SK-N-MC (cell line): ENCODE data around the gene MEIG1.
"Not testable (repeated sequence)": the region's sequence is repeated elsewhere in the genome, so short reads cannot be mapped to it uniquely, and the experiment has no call there.

ENCODE experiments used
- DNase-seq: peaks from one replicate; pipeline ENCODE4 v3.0.0-alpha.2; 2011; ENCODE audit warnings: low read depth, low spot score
- H3K27ac ChIP-seq: fragments of 200-600 bp; sonication (generic); 2 replicates; pipeline ENCODE4 v1.5.1; 2016; ENCODE audit warnings: mixed run types
- H3K36me3 ChIP-seq: fragments of 200-600 bp; sonication (generic); 2 replicates; pipeline ENCODE4 v1.6.1; 2017; ENCODE audit warnings: antibody characterized with exemption, low read length, mixed read lengths; ENCODE audit not compliant: insufficient read depth
- H3K4me3 ChIP-seq: fragments of 200-600 bp; sonication (generic); 2 replicates; pipeline ENCODE4 v1.5.1; 2016
- H3K9ac ChIP-seq: fragments of 200-600 bp; sonication (generic); 2 replicates; pipeline ENCODE4 v1.8.0; 2017; ENCODE audit warnings: mixed run types, mixed read lengths; ENCODE audit not compliant: insufficient read length
- H3K9me3 ChIP-seq: fragments of 200-600 bp; sonication (generic); 2 replicates; pipeline ENCODE4 v1.6.1; 2017; ENCODE audit warnings: low read depth, mild to moderate bottlenecking, antibody characterized with exemption, low read length, moderate library complexity, mixed read lengths
- EZH2 ChIP-seq: fragments of 200-600 bp; sonication (generic); IDR thresholded peaks from one replicate; pipeline ENCODE4 v1.6.1; 2017; ENCODE audit warnings: antibody characterized with exemption
- FOXP2 ChIP-seq: optimal IDR thresholded peaks from 2 replicates; pipeline ENCODE3; 2011; ENCODE audit warnings: mild to moderate bottlenecking, moderate library complexity; ENCODE audit not compliant: insufficient read depth; ENCODE audit errors: extremely low read length, control extremely low read depth
- POLR2AphosphoS5 ChIP-seq: IDR thresholded peaks from 2 replicates; pipeline ENCODE4 v1.6.1; 2012; ENCODE audit warnings: mild to moderate bottlenecking, low read depth, low read length, borderline replicate concordance

MEIG1 gene

DNA sequence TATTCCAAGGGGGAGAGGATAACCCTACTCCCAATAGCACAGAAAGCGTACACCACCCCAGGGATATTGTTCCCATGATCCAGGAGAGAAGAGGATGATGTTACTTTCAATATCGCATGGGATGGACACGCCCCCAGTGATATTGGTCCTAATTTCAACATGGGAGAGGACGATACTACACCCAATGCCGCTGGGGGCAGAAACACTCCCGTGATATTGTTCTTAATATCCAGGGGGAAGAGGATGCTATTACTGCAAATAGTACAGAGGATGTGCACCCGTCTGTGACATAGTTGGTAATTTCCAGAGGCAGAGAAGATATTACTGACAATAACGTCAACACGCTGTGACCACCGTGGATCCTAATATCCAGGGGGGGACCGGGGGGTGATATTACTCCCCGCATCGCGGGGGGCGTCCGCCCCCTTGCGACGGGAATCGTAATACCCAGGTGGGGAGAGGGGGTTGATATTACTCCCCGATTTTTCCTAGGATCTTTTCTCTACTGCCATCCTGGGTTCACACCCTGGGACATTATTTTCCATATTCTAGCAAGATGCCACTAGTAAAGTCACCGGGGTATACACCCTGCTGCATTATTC, 16.6 kb downstream of the MEIG1 start:
- Histone ChIP-seq H3K27ac (no peak overlapping the region), H3K9ac (no peak overlapping the region), H3K4me3 (no peak overlapping the region), H3K36me3 (no peaks in the 10 kb centered on the region), H3K9me3 (no peaks in the 10 kb centered on the region)
- TF ChIP-seq FOXP2 (no peak), EZH2 (no peak), POLR2AphosphoS5 (no peak)
- no peak for DNase-seq

- Histone ChIP-seq H3K4me3 (no peak overlapping the region), H3K9ac (no peak overlapping the region), H3K27ac (no peak overlapping the region), H3K9me3 (no peaks in the 10 kb centered on the region), H3K36me3 (no peaks in the 10 kb centered on the region)
- no peak for DNase-seq
- no peak for TF ChIP-seq FOXP2
- TF ChIP-seq EZH2: no peak
- no peak for TF ChIP-seq POLR2AphosphoS5
Observed at GRCh38 chr10:14982744-14983143, 23.6 kb downstream of the MEIG1 start.

DNA sequence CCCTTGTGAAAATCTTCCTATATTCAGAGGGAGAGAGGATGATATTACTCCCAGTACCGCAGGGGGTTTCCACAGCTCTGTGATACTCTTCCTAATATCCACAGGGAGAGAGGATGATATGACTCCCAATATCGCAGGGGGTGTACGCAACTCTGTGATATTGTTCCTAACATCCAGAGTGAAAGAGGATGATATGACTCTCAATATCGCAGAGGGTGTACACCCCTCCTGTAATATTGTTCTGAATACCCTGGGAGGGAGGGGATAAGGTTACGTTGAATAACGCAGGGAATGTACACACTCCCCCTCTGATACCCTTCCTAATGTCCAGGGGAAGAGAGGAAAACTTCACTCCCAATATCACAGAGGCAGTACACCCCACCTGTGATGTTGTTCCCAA, 30.4 kb downstream of the MEIG1 start:
- DNase-seq, H3K4me3 ChIP-seq, H3K9ac ChIP-seq, H3K27ac ChIP-seq, H3K9me3 ChIP-seq, H3K36me3 ChIP-seq: not testable (repeated sequence)

GRCh38 chr10:14991035-14991749, 32.0 kb downstream of the MEIG1 start:
- not testable (repeated sequence) for H3K36me3 ChIP-seq, H3K27ac ChIP-seq, DNase-seq, H3K9me3 ChIP-seq, H3K4me3 ChIP-seq, H3K9ac ChIP-seq

- not testable (repeated sequence) for DNase-seq, H3K4me3 ChIP-seq, H3K36me3 ChIP-seq
Observed at GRCh38 chr10:14992336-14992735, 33.1 kb downstream of the MEIG1 start.

GRCh38 chr10:14993500-14994455, 34.6 kb downstream of the MEIG1 start:
- not testable (repeated sequence) for H3K36me3 ChIP-seq, H3K9ac ChIP-seq, H3K9me3 ChIP-seq, H3K4me3 ChIP-seq, H3K27ac ChIP-seq, DNase-seq

More at GRCh38 chr10:14992336-14992735, 33.1 kb downstream of the MEIG1 start:
- H3K9ac ChIP-seq, H3K9me3 ChIP-seq, H3K27ac ChIP-seq: not testable (repeated sequence)

DNA sequence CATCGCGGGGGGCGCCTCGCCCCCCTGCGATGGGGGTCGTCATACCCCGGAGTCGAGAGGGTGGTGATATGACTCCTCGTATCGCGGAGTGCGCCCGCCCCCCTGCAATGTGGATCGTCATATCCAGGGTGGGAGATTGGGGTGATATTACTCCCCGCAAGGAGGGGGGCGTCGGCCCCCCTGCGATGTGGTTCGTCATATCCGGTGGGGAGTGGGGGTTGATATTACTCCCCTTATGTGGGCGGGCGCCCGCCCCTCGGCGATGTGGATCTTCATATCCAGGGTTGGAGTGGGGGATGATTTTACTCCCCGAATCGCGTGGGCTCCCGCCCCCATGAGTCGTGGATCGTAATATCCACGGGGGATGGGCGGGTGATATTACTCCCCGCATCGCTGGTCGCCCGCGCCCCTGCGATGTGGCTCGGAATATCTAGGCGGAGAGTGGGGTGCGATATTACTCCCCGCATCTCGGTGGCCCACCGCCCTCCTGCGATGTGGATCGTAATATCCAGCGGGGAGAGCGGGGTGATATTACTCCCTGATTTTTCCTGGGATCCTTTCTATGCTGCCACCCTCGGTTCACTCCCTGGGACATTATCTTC, 36.9 kb downstream of the MEIG1 start:
- H3K27ac ChIP-seq: no peak overlapping the region
- H3K9ac ChIP-seq: no peak overlapping the region
- no peaks in the 10 kb centered on the region for H3K36me3 ChIP-seq
- no peak overlapping the region for H3K4me3 ChIP-seq
- no peak for DNase-seq
- H3K9me3 ChIP-seq: no peaks in the 10 kb centered on the region
- TF ChIP-seq POLR2AphosphoS5: no peak
- no peak for TF ChIP-seq FOXP2
- no peak for TF ChIP-seq EZH2

GRCh38 chr10:15013530-15013929, 54.3 kb downstream of the MEIG1 start:
- not testable (repeated sequence) for H3K36me3 ChIP-seq, H3K9ac ChIP-seq, H3K4me3 ChIP-seq, DNase-seq, H3K9me3 ChIP-seq, H3K27ac ChIP-seq

DNA sequence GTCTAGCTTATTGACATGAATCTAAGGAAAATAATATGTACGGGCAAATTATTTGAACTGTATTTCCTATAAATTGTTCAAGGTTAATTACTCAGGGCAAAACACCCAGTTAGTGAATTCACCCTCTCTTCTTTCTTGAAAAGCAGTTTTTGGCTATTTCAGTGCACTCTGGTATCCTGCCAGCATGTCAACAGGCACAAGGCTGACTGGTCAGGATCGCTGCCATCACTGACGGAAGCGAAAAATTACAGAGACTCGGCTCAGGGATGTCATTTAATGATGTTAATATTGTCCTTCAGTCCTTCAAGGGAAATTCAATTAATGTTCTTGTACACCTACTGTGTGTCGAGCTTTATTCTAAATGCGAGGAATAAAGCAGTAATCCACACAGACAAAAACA, 56.3 kb downstream of the MEIG1 start:
- no peaks in the 10 kb centered on the region for H3K36me3 ChIP-seq
- no peak overlapping the region for H3K4me3 ChIP-seq
- DNase-seq: no peak
- no peak overlapping the region for H3K9ac ChIP-seq
- TF ChIP-seq EZH2 (no peak), FOXP2 (no peak), POLR2AphosphoS5 (no peak)
- no peak overlapping the region for H3K27ac ChIP-seq
- no peaks in the 10 kb centered on the region for H3K9me3 ChIP-seq

DNA sequence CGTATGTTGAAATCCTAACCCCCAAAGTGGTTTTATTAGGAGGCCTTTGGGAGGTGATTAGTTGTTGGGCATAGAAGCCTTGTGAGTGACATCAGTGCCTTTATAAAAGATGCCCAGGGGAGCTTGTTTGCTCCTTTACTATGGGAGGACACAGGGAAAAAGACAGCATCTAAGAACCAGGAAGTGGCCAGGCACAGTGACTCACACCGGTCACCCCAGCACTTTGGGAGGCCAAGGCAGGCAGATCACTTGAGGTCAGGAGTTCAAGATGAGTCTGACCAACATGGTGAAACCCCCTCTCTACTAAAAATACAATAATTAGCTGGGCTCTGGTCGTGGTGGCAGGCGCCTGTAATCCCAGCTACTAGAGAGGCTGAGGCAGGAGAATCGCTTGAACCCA, 61.8 kb downstream of the MEIG1 start:
- not testable (repeated sequence) for H3K9ac ChIP-seq, H3K9me3 ChIP-seq, H3K27ac ChIP-seq, H3K36me3 ChIP-seq, DNase-seq, H3K4me3 ChIP-seq
